ENCODE measurements around the gene TSPAN18.

DNA sequence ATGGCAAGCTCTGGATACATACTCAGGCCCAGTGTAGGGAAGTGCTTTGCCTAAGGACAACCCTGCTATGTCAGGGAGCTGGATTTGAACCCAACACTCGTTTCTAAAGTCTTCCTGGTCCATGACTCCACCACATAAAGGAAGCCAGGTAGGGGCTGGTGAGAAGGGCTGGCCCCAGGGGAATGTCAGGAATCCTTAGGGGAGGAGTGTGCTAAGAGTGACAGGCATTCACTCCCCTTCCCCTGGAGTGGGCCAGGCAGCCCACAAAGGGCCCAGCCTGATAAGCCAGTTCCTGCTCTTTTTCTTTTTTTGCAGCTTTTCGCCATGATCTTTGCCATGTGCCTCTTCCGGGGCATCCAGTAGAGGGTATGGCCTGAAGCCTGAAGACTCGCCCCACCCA, 202.1 kb downstream of the TSPAN18 start:
- TF ChIP-seq, protein P1, sequence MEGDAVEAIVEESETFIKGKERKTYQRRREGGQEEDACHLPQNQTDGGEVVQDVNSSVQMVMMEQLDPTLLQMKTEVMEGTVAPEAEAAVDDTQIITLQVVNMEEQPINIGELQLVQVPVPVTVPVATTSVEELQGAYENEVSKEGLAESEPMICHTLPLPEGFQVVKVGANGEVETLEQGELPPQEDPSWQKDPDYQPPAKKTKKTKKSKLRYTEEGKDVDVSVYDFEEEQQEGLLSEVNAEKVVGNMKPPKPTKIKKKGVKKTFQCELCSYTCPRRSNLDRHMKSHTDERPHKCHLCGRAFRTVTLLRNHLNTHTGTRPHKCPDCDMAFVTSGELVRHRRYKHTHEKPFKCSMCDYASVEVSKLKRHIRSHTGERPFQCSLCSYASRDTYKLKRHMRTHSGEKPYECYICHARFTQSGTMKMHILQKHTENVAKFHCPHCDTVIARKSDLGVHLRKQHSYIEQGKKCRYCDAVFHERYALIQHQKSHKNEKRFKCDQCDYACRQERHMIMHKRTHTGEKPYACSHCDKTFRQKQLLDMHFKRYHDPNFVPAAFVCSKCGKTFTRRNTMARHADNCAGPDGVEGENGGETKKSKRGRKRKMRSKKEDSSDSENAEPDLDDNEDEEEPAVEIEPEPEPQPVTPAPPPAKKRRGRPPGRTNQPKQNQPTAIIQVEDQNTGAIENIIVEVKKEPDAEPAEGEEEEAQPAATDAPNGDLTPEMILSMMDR (IDR thresholded peaks at IDR 0.05; ENCODE audit: low read length): no peak
- TF ChIP-seq EZH2 (optimal IDR thresholded peaks at IDR 0.05; ENCODE audit: low read depth, low read length) (no peak), EZH2phosphoT487 (IDR thresholded peaks at IDR 0.05; ENCODE audit: low read length) (no peak)
